A673 (cell line): ENCODE data around the gene HOXB9.

Experiments
- EZH2 ChIP-seq: fragments of 200-600 bp; sonication (generic); IDR thresholded peaks from 2 replicates; pipeline ENCODE4 v1.6.1; 2017; ENCODE audit warnings: borderline replicate concordance, low read depth, mild to moderate bottlenecking, mixed read lengths, antibody characterized with exemption, low read length; ENCODE audit not compliant: poor library complexity, severe bottlenecking
- TF ChIP-seq, protein P1 (sequence below): fragments of 300-800, 200-600 bp; sonication (generic); conservative IDR thresholded peaks from 2 replicates; pipeline ENCODE4 v1.5.1; 2017; ENCODE audit warnings: low read depth, mild to moderate bottlenecking, antibody characterized with exemption, low read length, moderate library complexity, mixed read lengths

DNA sequence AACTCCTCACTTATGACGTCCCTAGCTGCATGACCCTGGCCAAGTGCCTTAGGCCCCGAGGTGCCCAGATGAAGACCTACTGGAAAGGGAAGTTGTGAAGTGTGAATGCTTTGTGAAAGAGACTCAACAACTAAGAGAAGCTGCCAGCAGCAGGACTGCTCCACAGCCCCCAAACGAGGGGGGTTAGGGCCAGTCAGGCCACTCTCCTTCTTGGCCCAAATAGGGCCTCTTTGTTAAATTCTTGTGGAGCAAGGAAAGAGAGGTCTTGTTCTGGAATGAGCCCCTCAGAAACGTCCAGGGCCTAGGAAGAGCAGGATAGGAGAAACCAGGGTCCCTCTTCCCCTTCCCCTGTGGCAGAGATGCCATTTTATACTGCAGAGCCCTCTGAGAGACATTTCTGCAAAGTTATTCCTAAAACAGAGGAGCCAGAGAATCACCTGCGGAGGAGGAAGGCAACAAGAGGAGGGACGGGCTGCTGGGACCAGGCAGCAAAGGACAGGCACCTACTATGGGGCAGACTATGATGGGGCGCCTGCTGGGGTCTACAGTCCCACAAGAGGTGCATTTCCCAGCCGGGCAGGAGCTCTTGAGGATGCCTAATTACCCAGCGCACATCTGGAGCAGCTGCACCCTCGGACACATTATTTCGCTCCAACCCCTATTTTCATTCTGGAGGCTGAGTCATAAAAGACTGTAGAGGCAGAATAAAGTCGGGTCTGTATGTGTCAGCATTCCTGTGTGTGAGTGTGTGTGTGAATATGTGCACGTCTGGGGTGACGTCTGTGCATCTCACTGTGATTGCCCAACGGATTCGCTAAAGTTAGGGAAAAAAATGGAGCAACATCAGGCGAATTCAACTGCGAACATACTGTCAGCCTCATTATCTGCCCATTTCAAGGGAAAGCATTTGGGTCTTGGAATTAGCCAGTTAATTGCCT lies 11.4 kb upstream of the HOXB9 start:
- TF ChIP-seq, protein P1, sequence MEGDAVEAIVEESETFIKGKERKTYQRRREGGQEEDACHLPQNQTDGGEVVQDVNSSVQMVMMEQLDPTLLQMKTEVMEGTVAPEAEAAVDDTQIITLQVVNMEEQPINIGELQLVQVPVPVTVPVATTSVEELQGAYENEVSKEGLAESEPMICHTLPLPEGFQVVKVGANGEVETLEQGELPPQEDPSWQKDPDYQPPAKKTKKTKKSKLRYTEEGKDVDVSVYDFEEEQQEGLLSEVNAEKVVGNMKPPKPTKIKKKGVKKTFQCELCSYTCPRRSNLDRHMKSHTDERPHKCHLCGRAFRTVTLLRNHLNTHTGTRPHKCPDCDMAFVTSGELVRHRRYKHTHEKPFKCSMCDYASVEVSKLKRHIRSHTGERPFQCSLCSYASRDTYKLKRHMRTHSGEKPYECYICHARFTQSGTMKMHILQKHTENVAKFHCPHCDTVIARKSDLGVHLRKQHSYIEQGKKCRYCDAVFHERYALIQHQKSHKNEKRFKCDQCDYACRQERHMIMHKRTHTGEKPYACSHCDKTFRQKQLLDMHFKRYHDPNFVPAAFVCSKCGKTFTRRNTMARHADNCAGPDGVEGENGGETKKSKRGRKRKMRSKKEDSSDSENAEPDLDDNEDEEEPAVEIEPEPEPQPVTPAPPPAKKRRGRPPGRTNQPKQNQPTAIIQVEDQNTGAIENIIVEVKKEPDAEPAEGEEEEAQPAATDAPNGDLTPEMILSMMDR: no peak
- TF ChIP-seq EZH2: no peak
